HepG2 (cell line): ENCODE results near the gene CDK10. TPM values are rescaled to one million over a fixed set of nuclear protein-coding genes. Genes with fewer than 3 reads are reported as not detected.

Experiments used
- AGO1 ChIP-seq: fragments of 200-400 bp; formaldehyde crosslinking; IDR thresholded peaks from 2 replicates; pipeline ENCODE4 v1.6.1; 2017; ENCODE audit warnings: mild to moderate bottlenecking, low read depth, low read length, moderate library complexity; ENCODE audit not compliant: poor library complexity, severe bottlenecking
- ASH2L ChIP-seq: fragments of 300-600, 200-600 bp; sonication (generic); IDR thresholded peaks from 2 replicates; pipeline ENCODE4 v1.7.0; 2017; ENCODE audit warnings: low read depth, mild to moderate bottlenecking, moderate library complexity, mixed read lengths, low read length; ENCODE audit not compliant: insufficient read length
- BATF2 ChIP-seq: sonication (generic); formaldehyde crosslinking; IDR thresholded peaks from 2 replicates; pipeline ENCODE4 v1.8.0; 2022; ENCODE audit warnings: mild to moderate bottlenecking, missing genetic modification reagents, moderate library complexity
- KAT8 ChIP-seq: IDR thresholded peaks from 2 replicates; pipeline ENCODE4 v1.6.1; 2016; ENCODE audit warnings: missing genetic modification reagents, missing compliant biosample characterization
- KIAA2018 ChIP-seq: sonication (generic); formaldehyde crosslinking; IDR thresholded peaks from 2 replicates; pipeline ENCODE4 v1.5.0; 2020; ENCODE audit warnings: mild to moderate bottlenecking, missing genetic modification reagents, borderline replicate concordance
- KLF15 ChIP-seq: sonication (generic); formaldehyde crosslinking; IDR thresholded peaks from 2 replicates; pipeline ENCODE4 v1.8.1; 2023; ENCODE audit warnings: borderline replicate concordance, mild to moderate bottlenecking, inconsistent platforms, missing genetic modification reagents, mixed read lengths
- MIXL1 ChIP-seq: IDR thresholded peaks from 2 replicates; pipeline ENCODE4 v1.6.1; 2016
- MNT ChIP-seq: fragments of 450-650 bp; IDR thresholded peaks from 2 replicates; pipeline ENCODE4 v1.6.1; 2016
- POLR2G ChIP-seq: fragments of 200-400 bp; formaldehyde crosslinking; IDR thresholded peaks from 2 replicates; pipeline ENCODE4 v1.6.1; 2018; ENCODE audit warnings: mild to moderate bottlenecking, low read depth, low read length, moderate library complexity
- REL ChIP-seq: sonication (generic); formaldehyde crosslinking; conservative IDR thresholded peaks from 2 replicates; pipeline ENCODE4 v1.8.0; 2022; ENCODE audit warnings: mild to moderate bottlenecking, missing genetic modification reagents, moderate library complexity
- RFXAP ChIP-seq: sonication (generic); formaldehyde crosslinking; IDR thresholded peaks from 2 replicates; pipeline ENCODE4 v1.4.0; 2020; ENCODE audit warnings: missing genetic modification reagents, borderline replicate concordance
- SMAD1 ChIP-seq: sonication (generic); formaldehyde crosslinking; IDR thresholded peaks from 2 replicates; pipeline ENCODE4 v1.4.0; 2020; ENCODE audit warnings: missing genetic modification reagents, low read depth, mild to moderate bottlenecking, borderline replicate concordance
- THAP11 ChIP-seq: IDR thresholded peaks from 2 replicates; pipeline ENCODE4 v1.6.1; 2016; ENCODE audit warnings: missing biosample characterization, missing genetic modification reagents
- ZNF567 ChIP-seq: sonication (generic); formaldehyde crosslinking; IDR thresholded peaks from 2 replicates; pipeline ENCODE4 v1.8.1; 2023; ENCODE audit warnings: mild to moderate bottlenecking, missing genetic modification reagents, borderline replicate concordance
- ZNF850 ChIP-seq: sonication (generic); formaldehyde crosslinking; conservative IDR thresholded peaks from 2 replicates; pipeline ENCODE4 v1.9.0; 2021; ENCODE audit warnings: mild to moderate bottlenecking, missing genetic modification reagents
- ZSCAN21 ChIP-seq: sonication (generic); formaldehyde crosslinking; IDR thresholded peaks from 2 replicates; pipeline ENCODE4 v1.8.0; 2022; ENCODE audit warnings: mild to moderate bottlenecking, missing genetic modification reagents, moderate library complexity, borderline replicate concordance
- polyA plus RNA-seq, 8 experiments: library from polyadenylated mRNA; depleted of rRNA in 3 of 8; stranded (reverse) in 7 of 8; unstranded in 1 of 8; fragments of >200 nt; fragmentation: Illumina TruSeq in 4 of 8; extraction: Trizol in 4 of 8; gene quantifications; 2 replicates each; pipeline versions ENCODE4 v1.2.1 to v1.2.3, GENCODE V29; 2011 to 2016; ENCODE audit warnings: low read depth in 4 of 8, missing spikeins in 1 of 8, mixed read lengths in 1 of 8; ENCODE audit not compliant: insufficient read depth in 1 of 8
- total RNA-seq, 5 experiments: library from RNA; depleted of rRNA; stranded (reverse); fragments of >200 nt; fragmentation: Illumina TruSeq; extraction: Trizol; gene quantifications; 2 replicates each; pipeline ENCODE4 v1.2.3, GENCODE V29; 2016; ENCODE audit warnings: low read depth in 1 of 5

CDK10 gene
- total and polyA plus RNA-seq, 2 of the 13 experiments (the other 11 are each of a cell fraction or from before 2014, with no cell fraction given) = 2.5 to 3.9 TPM

GRCh38 chr16:89701425-89702406 is 15.2 kb downstream of the CDK10 start, which contains the start of gene SPATA2L (continued):
- TF ChIP-seq AGO1 (peak; percentile 25), POLR2G (peak; percentile 76), ZNF567 (CRISPR knock-in tag) (peak; percentile 70), ASH2L (peak; percentile 92), SMAD1 (peak; percentile 64), THAP11 (CRISPR knock-in tag) (peak; percentile 38), REL (CRISPR knock-in tag) (0 out of 2 replicates have a peak, but pooled peaks have one; percentile 67), RFXAP (CRISPR knock-in tag) (peak; percentile 76; the same call in 1 of the 2 replicates), BATF2 (CRISPR knock-in tag) (0 out of 2 replicates have a peak, but pooled peaks have one; percentile 60), ZNF850 (CRISPR knock-in tag) (0 out of 2 replicates have a peak, but pooled peaks have one; percentile 86), KLF15 (CRISPR knock-in tag) (no peak), MNT (peak; percentile 53; the same call in 1 of the 2 replicates), KAT8 (CRISPR knock-in tag) (peak; percentile 63), KIAA2018 (CRISPR knock-in tag) (0 out of 2 replicates have a peak, but pooled peaks have one; percentile 39), MIXL1 (CRISPR knock-in tag) (no peak), ZSCAN21 (peak; percentile 34)
